ENCODE measurements around the gene CIDEC. TPM values are rescaled to one million over a fixed set of nuclear protein-coding genes. Genes with fewer than 3 reads are reported as not detected.

Gene CIDEC
- total and polyA plus RNA-seq, 9 of the 15 experiments (the other 6 are each of a cell fraction or from before 2014, with no cell fraction given), result not detected

GRCh38 chr3:9883706-9884554, 3.9 kb upstream of the CIDEC start (continued):
- TF ChIP-seq ELF4 (CRISPR knock-in tag; IDR thresholded peaks at IDR 0.05) (0 out of 2 replicates have a peak, but pooled peaks have one; percentile 35), ZEB2 (IDR thresholded peaks at IDR 0.05) (0 out of 2 replicates have a peak, but pooled peaks have one; percentile 17), ZNF239 (CRISPR knock-in tag; IDR thresholded peaks at IDR 0.05) (no peak), CHD7 (IDR thresholded peaks at IDR 0.05; ENCODE audit: low read depth, low read length) (no peak), SRF (CRISPR knock-in tag; IDR thresholded peaks at IDR 0.05) (no peak), HMBOX1 (IDR thresholded peaks at IDR 0.05) (no peak), FOXK2 (conservative IDR thresholded peaks at IDR 0.05 in 1 of 2, IDR thresholded peaks at IDR 0.05 in 1 of 2; ENCODE audit: low read depth in 2 of 2) (no peak; a peak in 1 of 4 replicates), ZNF24 (IDR thresholded peaks at IDR 0.05) (peak; percentile 89), ESRRB (CRISPR knock-in tag; IDR thresholded peaks at IDR 0.05; ENCODE audit: borderline replicate concordance) (no peak), HDAC8 (tag; IDR thresholded peaks at IDR 0.05) (no peak), NFRKB (IDR thresholded peaks at IDR 0.05; ENCODE audit: low read depth) (0 out of 2 replicates have a peak, but pooled peaks have one; percentile 21), CLOCK (CRISPR knock-in tag; IDR thresholded peaks at IDR 0.05; ENCODE audit: borderline replicate concordance) (0 out of 2 replicates have a peak, but pooled peaks have one; percentile 18)
